Stimulated activated CD8-positive, alpha-beta memory T cell treated with anti-CD3 and anti-CD28 coated beads, Interleukin-12 subunit alpha, Interleukin-12 subunit beta, amount 100 ng/mL, for 1 hour (primary cell): ENCODE measurements around the gene ALKAL2.

Source experiments
- DNase-seq: peaks from one replicate; pipeline ENCODE4 v3.0.0-alpha.2; 2020; ENCODE audit warnings: low read depth

Gene ALKAL2

GRCh38 chr2:270861-271260 is 17.0 kb downstream of the ALKAL2 start:
- no peak for DNase-seq

GRCh38 chr2:269356-270030 is 18.4 kb downstream of the ALKAL2 start:
- no peak for DNase-seq

- no peak for DNase-seq
These were observed 19.6 kb downstream of the ALKAL2 start for GRCh38 chr2:268323-268722.

- DNase-seq: peak; percentile 91
These were observed 23.1 kb downstream of the ALKAL2 start, which contains the start of gene ACP1 for GRCh38 chr2:264493-265468. Gene ACP1 (plus strand): TSS chr2:264947. CDS start chr2:264965, 18 bp downstream.

GRCh38 chr2:263774-264492 is 24.0 kb downstream of the ALKAL2 start, which contains the start of gene SH3YL1:
Gene SH3YL1 (minus strand): TSS chr2:264032. CDS start chr2:263984, 48 bp downstream.
- DNase-seq: peak; percentile 15

- DNase-seq: no peak
These were observed 24.7 kb downstream of the ALKAL2 start for GRCh38 chr2:263022-263738.

GRCh38 chr2:262117-262516 is 25.8 kb downstream of the ALKAL2 start:
- DNase-seq: no peak

GRCh38 chr2:260507-261161 is 27.3 kb downstream of the ALKAL2 start:
- no peak for DNase-seq

- no peak for DNase-seq
These were observed 28.0 kb downstream of the ALKAL2 start for GRCh38 chr2:259789-260331.

- no peak for DNase-seq
These were observed 29.0 kb downstream of the ALKAL2 start for GRCh38 chr2:258933-259332.

- no peak for DNase-seq
These were observed 30.0 kb downstream of the ALKAL2 start for GRCh38 chr2:257842-258241.

GRCh38 chr2:257429-257828 is 30.5 kb downstream of the ALKAL2 start:
- no peak for DNase-seq

GRCh38 chr2:256094-256493 is 31.8 kb downstream of the ALKAL2 start:
- no peak for DNase-seq

- no peak for DNase-seq
These were observed 32.7 kb downstream of the ALKAL2 start for GRCh38 chr2:255195-255594.

- DNase-seq: no peak
These were observed 33.6 kb downstream of the ALKAL2 start for GRCh38 chr2:254241-254640.

- DNase-seq: no peak
These were observed 34.7 kb downstream of the ALKAL2 start for GRCh38 chr2:253202-253638.

GRCh38 chr2:252001-252602 is 35.8 kb downstream of the ALKAL2 start:
- DNase-seq: no peak

GRCh38 chr2:249538-250042 is 38.3 kb downstream of the ALKAL2 start:
- DNase-seq: no peak

- DNase-seq: no peak
These were observed 39.2 kb downstream of the ALKAL2 start for GRCh38 chr2:248724-249123.

GRCh38 chr2:246489-247144 is 41.3 kb downstream of the ALKAL2 start:
- no peak for DNase-seq
